ENCODE results near the gene NKIRAS2.
"Not testable (repeated sequence)": the region's sequence is repeated elsewhere in the genome, so short reads cannot be mapped to it uniquely, and the experiment has no call there.

NKIRAS2 gene

DNA sequence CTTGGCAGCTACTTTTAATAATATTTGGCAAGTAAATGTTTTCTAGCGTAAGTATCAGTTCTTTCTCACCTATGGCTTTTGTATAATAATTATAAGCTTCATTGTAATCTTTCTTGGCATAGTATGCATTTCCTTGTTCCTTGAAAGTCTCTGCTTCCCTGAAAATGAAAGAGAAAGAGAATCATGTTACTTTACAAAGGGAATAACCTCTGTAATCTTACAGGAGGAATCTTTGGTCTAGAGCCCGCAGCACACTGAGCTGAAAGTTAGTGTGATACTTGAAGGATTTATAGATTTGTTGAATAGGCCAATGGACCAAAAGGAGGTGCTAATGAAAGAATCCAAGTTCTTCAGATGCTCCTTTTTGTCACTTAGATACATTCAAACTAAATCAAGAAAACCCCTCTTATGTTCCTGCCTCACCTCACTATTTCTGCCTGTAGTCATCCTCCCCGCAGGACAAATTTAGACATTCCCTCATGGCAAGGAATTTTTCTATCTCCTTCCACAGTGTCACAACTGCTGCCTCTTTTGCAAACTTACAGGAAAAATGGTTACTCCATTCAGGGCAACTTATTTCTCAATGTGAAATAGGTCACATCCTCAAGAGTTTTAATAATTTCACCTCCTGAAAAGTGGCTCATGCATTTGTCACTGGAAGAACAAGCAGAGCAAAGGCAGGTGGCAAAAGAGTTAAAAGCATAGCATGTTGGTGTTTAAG, 19.3 kb upstream of the NKIRAS2 start:
- DNase-seq, result no peak

DNA sequence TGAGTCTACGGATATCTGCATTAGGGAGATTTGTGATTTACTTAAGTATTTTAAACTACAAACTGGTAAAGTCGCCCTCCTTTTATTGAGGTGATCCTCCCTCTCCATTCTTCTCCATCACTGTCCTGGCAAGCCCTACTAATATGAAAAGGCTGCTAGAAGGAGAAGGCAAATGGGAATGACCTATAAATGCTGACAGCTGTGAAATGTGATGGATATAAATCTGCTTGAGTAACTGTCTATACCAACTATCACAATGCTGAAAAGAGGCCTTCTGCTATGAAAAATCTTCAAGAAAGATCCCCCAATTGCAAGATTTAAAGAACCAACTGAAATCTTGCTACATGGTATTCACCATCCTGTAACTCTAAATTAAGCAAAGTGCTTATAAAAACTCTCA, 18.2 kb upstream of the NKIRAS2 start:
- no peak for DNase-seq

DNA sequence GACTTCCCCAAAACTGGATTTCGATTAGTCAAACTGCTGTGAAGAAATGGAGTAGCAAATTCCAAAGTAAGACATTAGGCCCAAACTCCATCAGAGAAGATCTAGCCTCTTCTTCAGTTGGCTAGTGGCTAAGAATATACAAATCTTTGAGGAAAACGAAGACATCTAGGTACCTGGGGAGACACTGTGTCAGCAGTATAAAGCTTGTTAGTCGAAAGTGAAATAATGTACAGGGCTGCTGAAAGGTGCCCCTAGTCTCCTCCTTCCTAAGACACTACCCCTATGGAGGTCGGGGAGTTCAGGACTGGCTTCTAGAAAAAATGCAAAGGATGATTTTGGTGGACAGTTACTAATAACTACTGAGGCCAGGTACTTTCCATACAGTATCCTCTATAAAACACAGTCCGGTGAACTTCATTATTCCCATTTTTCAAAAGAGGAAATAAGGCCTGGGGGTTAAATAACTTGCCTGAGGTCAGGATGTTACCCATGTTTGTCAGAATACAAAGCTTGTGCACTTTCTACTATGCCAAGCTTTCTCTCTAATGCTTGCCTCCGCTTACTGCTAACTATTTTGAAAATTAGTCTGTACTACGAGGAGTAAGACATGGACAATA, 17.6 kb upstream of the NKIRAS2 start:
- DNase-seq, result no peak

DNA sequence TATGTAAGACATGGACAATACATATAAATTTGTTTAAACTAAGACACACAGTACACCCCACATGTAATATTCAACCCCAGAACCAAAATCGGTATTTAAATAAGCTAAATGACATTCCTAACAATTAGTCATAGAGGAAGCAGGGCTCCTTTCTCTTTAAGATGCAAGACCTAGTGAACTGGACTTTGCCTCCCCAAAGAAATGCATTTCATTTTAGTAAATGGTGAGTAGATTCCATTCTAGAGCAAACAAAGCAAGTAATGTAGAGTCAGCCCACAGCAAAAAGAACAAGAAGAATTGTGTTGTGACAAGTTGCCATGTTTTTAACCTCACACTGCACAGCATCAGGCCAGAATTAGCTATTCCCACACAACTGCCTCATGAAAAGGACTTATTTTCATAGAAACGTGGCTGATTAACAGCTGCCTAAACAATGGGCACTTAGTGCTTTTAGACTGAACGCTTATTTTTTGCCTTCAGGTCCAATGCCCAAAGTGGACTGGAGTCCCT, 17.0 kb upstream of the NKIRAS2 start:
- no peak for DNase-seq

DNA sequence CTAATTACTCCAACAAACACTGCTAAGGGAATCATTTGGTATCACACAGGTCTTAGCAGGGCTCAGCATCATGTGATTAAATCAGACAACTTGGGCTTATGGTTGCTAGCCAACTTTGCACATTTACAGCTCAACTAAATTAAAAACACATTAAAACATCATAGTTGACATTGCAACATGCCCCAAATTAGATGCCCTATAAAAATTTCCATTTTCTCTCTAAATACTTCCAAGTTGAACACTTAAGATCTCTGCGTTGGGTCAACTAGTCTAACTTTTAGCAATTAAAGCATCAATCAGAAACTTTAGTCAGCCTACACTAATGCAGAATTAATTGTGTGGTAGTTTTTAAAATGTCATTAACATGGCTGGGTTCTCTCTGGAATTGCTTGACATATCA, 14.7 kb upstream of the NKIRAS2 start:
- no peak for DNase-seq

DNA sequence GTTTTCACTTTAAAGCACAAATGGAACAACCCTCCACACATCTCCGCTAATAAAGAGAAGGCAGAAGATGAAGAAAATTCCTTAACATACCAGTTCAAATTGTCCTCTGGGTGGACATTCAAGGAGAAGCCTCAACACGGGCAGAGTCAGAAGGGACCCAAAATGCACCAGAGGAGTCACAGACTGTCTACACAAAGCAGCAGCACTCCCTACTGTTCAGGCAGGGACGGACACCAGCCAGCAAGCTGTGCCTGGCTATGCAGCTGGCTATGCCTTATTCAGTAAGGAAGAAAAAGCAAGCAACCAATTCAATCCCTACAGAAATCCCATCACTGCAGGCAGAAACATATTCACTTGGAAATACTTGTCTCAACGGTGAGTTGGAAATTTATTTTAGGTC, 10.7 kb upstream of the NKIRAS2 start:
- DNase-seq, result no peak

DNA sequence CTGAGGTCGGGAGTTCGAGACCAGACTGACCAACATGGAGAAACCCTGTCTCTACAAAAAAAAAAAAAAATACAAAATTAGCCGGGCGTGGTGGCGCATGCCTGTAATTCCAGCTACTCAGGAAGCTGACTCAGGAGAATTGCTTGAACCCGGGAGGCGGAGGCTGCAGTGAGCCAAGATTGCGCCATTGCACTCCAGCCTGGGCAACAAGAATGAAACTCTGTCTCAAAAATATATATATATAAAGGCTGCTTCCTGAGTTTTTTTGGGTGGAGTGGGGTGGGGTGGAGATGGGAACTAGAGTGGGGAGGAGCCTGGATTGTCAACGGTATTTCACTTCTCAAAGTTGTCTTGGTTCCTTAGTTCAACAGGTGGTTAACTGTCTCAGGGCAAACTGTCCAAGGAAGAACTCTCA, 9.6 kb upstream of the NKIRAS2 start:
- peak in 1 of 2 donors; percentile 36 for DNase-seq

GRCh38 chr17:42010898-42011516, 8.9 kb upstream of the NKIRAS2 start:
- DNase-seq, result peak; percentile 15 to 21

DNA sequence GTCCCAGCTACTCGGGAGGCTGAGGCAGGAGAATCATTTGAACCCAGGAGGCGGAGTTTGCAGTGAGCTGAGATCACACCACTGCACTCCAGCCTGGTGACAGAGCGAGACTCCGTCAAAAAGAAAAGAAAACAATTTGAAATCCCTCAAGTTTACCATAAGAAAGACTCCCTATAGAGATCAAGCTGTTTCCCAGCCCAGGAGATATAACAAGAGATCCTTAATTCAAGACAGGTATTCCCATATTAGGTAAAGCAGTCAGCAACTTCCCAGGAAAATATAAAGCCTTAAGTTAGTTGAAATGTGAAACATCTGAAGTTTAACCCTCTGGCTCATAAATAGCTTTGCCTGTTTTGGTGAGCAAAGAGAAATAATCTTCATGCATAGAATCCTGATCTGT, 7.5 kb upstream of the NKIRAS2 start:
- not testable (repeated sequence) for DNase-seq

DNA sequence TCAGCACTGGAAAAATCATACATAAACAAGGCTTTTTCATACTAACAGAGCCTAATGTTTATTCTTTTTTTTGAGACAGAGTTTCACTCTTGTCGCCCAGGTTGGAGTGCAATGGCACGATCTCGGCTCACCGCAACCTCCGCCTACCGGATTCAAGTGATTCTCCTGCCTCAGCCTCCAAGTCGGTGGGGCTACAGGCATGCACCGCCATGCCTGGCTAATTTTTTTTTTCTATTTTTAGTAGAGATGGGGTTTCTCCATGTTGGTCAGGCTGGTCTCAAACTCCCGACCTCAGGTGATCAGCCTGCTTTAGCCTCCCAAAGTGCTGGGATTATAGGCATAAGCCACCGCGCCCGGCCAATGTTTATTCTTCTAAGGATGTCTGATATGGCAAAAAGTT, 6.2 kb upstream of the NKIRAS2 start:
- DNase-seq, result not testable (repeated sequence)

DNA sequence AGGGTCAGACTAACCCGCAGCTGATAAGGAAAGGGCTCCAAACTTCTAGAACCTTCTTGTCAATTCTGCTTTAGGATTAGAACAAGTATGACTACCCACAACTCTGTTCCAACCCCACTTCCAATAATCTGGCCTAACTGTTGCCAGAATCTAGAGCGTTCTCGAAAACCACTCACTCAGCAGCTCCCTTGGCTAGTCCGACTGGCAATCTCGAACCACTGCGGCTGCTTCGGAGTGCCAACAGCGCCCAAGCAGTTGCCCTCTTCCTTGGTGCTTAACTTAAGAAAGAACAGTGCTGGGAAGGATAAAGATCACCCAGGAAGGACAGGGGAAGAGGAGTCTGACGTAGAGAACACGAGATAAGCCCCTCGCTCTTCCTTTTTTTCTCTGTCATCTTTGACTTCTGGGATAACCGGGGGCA, 3.5 kb upstream of the NKIRAS2 start:
- DNase-seq, result peak; percentile 13 to 28

DNA sequence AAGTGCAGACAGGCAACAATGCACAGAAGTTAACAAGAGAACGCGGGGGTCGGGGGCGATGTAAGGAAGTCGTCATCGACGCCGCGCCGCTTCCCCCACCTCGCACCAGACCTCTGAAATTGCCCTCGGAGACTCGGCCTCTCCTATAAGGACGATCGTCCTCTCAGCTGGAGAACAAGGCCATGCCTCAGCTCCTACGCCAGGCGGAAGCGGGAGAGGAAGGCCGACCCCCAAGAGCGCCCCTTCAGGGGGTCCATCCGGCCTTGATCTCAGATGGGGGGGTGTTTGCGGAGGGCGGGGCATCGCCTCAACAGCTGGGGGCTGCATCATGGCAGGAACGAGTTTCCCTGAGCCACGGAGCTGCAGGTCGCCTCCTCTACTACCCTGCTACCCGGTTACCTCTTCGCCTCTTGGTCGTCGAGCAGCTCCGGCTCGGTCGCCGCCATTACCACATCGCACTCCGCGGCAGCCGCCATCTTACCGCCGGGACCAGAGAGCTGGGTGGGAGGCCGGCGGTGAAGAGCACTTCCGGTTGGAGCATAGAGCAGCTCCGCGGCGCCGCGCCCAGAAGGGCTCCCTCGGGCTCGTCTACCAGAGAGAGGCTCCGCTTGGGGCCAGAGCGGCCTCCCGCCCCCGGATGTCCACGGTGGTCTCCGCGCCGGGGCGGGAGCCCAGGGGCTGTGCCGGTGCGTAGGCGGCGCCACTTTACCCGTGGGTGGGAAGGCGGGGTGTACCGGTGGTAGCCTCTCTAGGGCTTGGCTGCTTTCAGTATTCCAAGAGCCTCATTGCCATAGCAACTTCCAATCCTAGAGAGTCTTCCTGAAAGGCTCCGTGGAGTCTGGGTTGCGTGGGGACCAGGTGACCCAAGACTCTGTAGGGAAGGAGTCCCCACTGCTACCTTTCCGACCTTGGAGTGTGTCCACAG, 2.7 kb upstream of the NKIRAS2 start, which contains the start of gene DNAJC7:
TSS of gene DNAJC7 (minus strand) at position 499 of the 925 bp plus-strand sequence. CDS start at position 476, 23 bp downstream.
- peak; percentile 92 to 93 for DNase-seq

GRCh38 chr17:42017866-42018200, 2.1 kb upstream of the NKIRAS2 start:
- DNase-seq, result no peak

GRCh38 chr17:42018339-42018738, 1.6 kb upstream of the NKIRAS2 start:
- no peak for DNase-seq

DNA sequence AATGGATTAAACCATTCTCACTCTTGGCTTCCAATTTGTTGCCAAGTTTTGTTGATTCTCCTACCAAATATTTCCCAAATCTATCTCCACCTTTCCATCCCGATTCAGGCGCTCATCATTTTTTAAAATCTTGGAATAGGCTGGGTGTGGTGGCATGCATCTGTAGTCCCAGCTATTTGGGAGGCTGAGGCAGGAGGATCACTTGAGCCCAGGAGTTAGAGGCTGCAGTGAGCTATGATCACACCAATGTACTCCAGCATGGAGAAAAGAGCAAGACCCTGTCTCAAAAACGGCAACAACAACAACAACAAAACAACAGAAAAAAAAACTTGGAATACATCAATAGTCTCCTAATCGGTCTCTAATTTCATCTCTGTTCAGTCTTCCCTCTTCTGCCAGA, 902 bp upstream of the NKIRAS2 start:
- no peak for DNase-seq

GRCh38 chr17:42020845-42021244, 955 bp downstream of the NKIRAS2 start:
- DNase-seq, result not testable (repeated sequence)

- DNase-seq, result peak; percentile 17 to 63
These were observed 3.8 kb downstream of the NKIRAS2 start for GRCh38 chr17:42023524-42024349.

GRCh38 chr17:42025191-42025579, 5.3 kb downstream of the NKIRAS2 start:
- no peak for DNase-seq

DNA sequence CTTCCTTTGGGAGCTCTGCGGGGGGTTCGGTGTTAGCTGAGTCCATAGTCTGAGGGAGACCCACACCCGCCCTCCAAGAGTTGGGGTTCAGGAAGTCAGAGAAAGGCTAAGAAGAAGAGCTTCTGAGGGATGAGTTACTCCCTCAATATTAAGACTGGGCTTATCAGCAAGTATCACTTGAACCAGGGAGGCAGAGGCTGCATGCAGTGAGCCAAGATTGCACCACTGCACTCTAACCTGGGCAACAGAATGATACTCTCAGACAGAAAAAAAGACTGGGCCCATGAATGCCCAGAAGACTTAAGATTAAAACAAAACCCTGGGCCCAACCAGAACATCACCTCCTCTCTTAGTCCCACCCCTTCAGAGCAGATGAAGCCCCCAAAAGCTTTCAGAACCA, 6.0 kb downstream of the NKIRAS2 start:
- DNase-seq, result no peak

DNA sequence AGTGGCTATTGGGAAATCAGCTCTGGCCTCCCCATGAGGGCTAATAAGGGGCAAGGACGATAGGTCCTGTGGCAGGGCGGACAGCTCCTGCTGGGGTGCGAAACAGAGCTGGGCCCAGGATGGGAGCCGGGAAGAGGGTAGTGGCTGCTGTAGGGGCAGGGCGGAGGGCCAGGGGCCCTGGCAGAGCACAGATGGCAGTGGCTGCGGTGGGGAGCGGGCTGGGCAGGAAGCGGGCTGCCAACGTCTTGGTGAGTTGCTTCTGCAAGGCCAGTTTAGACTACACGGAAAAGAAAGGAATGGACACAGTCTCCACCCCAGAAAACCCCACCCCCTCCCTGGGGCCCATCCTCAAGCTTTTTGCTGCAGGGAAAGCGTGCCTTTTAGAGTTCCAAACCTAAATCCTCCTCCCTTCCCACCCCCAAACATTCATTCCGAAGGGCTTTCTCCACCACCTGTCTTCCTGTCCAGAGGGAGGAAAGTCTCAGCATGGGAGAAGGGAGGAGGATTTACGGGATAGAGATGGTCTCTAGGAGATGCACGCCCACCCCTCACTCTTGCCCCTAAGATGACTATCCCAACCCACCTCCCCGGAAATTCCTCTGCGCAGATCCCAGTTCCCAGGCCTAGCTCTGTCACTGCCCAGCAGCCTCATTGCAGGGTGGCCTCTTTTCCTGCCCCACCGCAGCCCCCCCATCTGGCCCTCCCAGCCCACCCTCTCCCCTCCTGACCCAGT, 7.1 kb downstream of the NKIRAS2 start:
- no peak for DNase-seq

DNA sequence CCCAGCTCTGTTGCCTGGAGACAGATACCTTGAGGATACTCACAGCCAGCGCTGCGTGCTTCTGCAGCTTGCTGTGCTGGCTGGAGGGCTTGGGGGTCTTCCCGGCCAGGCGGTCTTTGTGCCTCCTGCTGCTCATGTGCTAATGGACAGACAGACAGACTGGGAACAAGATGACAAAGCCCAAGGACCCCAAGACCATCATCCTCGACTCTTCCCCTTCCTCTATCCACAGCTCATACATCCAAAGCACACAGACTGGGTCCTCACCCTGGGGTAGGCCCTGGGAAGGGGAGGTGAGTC, 7.7 kb downstream of the NKIRAS2 start:
- DNase-seq, result no peak
